NCI-H2107 treated with DMSO at 0.1 percent for 48 hours (cell line): ENCODE measurements around the gene PLD1.

Experiments used
- DNase-seq: peaks from one replicate; lab custom pipeline; 2025; ENCODE audit not compliant: unreplicated experiment; lab: John Stamatoyannopoulos, UW

PLD1 gene

GRCh38 chr3:171677706-171678105, 132.6 kb downstream of the PLD1 start:
- DNase-seq = no peak

- no peak for DNase-seq
Observed at GRCh38 chr3:171676601-171677175, 133.6 kb downstream of the PLD1 start.

GRCh38 chr3:171673951-171674350, 136.3 kb downstream of the PLD1 start:
- no peak for DNase-seq

GRCh38 chr3:171672538-171672937, 137.7 kb downstream of the PLD1 start:
- DNase-seq = no peak

GRCh38 chr3:171672124-171672523, 138.2 kb downstream of the PLD1 start:
- DNase-seq = no peak

GRCh38 chr3:171671709-171672108, 138.6 kb downstream of the PLD1 start:
- no peak for DNase-seq

GRCh38 chr3:171666516-171666915, 143.8 kb downstream of the PLD1 start:
- DNase-seq = no peak

- DNase-seq = no peak
Observed at GRCh38 chr3:171663805-171664204, 146.5 kb downstream of the PLD1 start.

GRCh38 chr3:171661484-171661883, 148.8 kb downstream of the PLD1 start:
- DNase-seq = no peak

- DNase-seq = no peak
Observed at GRCh38 chr3:171660188-171660587, 150.1 kb downstream of the PLD1 start.

- no peak for DNase-seq
Observed at GRCh38 chr3:171658841-171659240, 151.4 kb downstream of the PLD1 start.

- no peak for DNase-seq
Observed at GRCh38 chr3:171654809-171655208, 155.5 kb downstream of the PLD1 start.

GRCh38 chr3:171654326-171654725, 156.0 kb downstream of the PLD1 start:
- DNase-seq = no peak

- DNase-seq = no peak
Observed at GRCh38 chr3:171653701-171654100, 156.6 kb downstream of the PLD1 start.

- DNase-seq = no peak
Observed at GRCh38 chr3:171652932-171653331, 157.4 kb downstream of the PLD1 start.

- DNase-seq = no peak
Observed at GRCh38 chr3:171649911-171650592, 160.2 kb downstream of the PLD1 start.

GRCh38 chr3:171649267-171649666, 161.0 kb downstream of the PLD1 start:
- DNase-seq = no peak

- no peak for DNase-seq
Observed at GRCh38 chr3:171648069-171648468, 162.2 kb downstream of the PLD1 start.

GRCh38 chr3:171646357-171647133, 163.7 kb downstream of the PLD1 start:
- DNase-seq = peak; percentile 54

- DNase-seq = no peak
Observed at GRCh38 chr3:171644681-171645080, 165.6 kb downstream of the PLD1 start.

GRCh38 chr3:171643681-171644080, 166.6 kb downstream of the PLD1 start:
- DNase-seq = no peak

- DNase-seq = no peak
Observed at GRCh38 chr3:171643033-171643432, 167.2 kb downstream of the PLD1 start.
